ENCODE results near the gene TSPAN15.

GRCh38 chr10:69445041-69445440, 6.2 kb upstream of the TSPAN15 start:
- TF ChIP-seq, protein P1, sequence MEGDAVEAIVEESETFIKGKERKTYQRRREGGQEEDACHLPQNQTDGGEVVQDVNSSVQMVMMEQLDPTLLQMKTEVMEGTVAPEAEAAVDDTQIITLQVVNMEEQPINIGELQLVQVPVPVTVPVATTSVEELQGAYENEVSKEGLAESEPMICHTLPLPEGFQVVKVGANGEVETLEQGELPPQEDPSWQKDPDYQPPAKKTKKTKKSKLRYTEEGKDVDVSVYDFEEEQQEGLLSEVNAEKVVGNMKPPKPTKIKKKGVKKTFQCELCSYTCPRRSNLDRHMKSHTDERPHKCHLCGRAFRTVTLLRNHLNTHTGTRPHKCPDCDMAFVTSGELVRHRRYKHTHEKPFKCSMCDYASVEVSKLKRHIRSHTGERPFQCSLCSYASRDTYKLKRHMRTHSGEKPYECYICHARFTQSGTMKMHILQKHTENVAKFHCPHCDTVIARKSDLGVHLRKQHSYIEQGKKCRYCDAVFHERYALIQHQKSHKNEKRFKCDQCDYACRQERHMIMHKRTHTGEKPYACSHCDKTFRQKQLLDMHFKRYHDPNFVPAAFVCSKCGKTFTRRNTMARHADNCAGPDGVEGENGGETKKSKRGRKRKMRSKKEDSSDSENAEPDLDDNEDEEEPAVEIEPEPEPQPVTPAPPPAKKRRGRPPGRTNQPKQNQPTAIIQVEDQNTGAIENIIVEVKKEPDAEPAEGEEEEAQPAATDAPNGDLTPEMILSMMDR (tag by site-specific recombination; IDR thresholded peaks at IDR 0.05) = no peak
- TF ChIP-seq ZNF202 (tag by site-specific recombination; IDR thresholded peaks at IDR 0.05; ENCODE audit: borderline replicate concordance) = no peak
- TF ChIP-seq REST (tag by site-specific recombination; IDR thresholded peaks at IDR 0.05) = no peak
- no peak for TF ChIP-seq ZNF274 (IDR thresholded peaks at IDR 0.05; ENCODE audit: low read length)
- no peak for TF ChIP-seq ZNF274 (tag by site-specific recombination; IDR thresholded peaks at IDR 0.05; ENCODE audit: borderline replicate concordance)
- no peak for TF ChIP-seq GLIS1 (tag by site-specific recombination; IDR thresholded peaks at IDR 0.05)
- TF ChIP-seq SALL2 (tag by site-specific recombination; IDR thresholded peaks at IDR 0.05; ENCODE audit: borderline replicate concordance) = no peak
- TF ChIP-seq MYNN (tag by site-specific recombination; IDR thresholded peaks at IDR 0.05; ENCODE audit: borderline replicate concordance) = no peak
- TF ChIP-seq ZNF26 (tag by site-specific recombination; IDR thresholded peaks at IDR 0.05) = no peak
- TF ChIP-seq ZNF555 (tag by site-specific recombination; conservative IDR thresholded peaks at IDR 0.05) = no peak
- no peak for TF ChIP-seq ZBTB20 (tag by site-specific recombination; IDR thresholded peaks at IDR 0.05)
- TF ChIP-seq, protein P2, sequence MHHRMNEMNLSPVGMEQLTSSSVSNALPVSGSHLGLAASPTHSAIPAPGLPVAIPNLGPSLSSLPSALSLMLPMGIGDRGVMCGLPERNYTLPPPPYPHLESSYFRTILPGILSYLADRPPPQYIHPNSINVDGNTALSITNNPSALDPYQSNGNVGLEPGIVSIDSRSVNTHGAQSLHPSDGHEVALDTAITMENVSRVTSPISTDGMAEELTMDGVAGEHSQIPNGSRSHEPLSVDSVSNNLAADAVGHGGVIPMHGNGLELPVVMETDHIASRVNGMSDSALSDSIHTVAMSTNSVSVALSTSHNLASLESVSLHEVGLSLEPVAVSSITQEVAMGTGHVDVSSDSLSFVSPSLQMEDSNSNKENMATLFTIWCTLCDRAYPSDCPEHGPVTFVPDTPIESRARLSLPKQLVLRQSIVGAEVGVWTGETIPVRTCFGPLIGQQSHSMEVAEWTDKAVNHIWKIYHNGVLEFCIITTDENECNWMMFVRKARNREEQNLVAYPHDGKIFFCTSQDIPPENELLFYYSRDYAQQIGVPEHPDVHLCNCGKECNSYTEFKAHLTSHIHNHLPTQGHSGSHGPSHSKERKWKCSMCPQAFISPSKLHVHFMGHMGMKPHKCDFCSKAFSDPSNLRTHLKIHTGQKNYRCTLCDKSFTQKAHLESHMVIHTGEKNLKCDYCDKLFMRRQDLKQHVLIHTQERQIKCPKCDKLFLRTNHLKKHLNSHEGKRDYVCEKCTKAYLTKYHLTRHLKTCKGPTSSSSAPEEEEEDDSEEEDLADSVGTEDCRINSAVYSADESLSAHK (tag by site-specific recombination; IDR thresholded peaks at IDR 0.05) = no peak
- no peak for TF ChIP-seq ZNF626 (tag by site-specific recombination; IDR thresholded peaks at IDR 0.05)
- TF ChIP-seq FEZF1 (tag by site-specific recombination; IDR thresholded peaks at IDR 0.05) = no peak
